HEK293 (cell line): ENCODE data around the gene C14orf132.
"Not testable (repeated sequence)": the region's sequence is repeated elsewhere in the genome, so short reads cannot be mapped to it uniquely, and the experiment has no call there.

ENCODE experiments used
- CTCF ChIA-PET: fragments of 350-600 bp; formaldehyde crosslinking; extraction: SDS; loops from one replicate; lab custom pipeline; 2021; ENCODE audit warnings: antibody characterized with exemption; lab: Yijun Ruan, JAX
- POLR2A ChIA-PET: fragments of 300-600 bp; formaldehyde crosslinking; extraction: SDS; loops from one replicate; lab custom pipeline; 2020; ENCODE audit warnings: antibody characterized with exemption, inconsistent platforms; lab: Yijun Ruan, JAX
- H3K27ac ChIP-seq: fragments of 200-500 bp; sonication (Bioruptor generic); 2 replicates; pipeline ENCODE4 v1.5.1; 2014; ENCODE audit warnings: low read depth, low read length, control low read depth, inconsistent platforms; ENCODE audit errors: extremely low read depth
- H3K36me3 ChIP-seq, 2 experiments: fragments of 200-500 bp in 1 of 2; sonication (Bioruptor generic) in 1 of 2; 1 replicate in 1 of 2; 2 replicates in 1 of 2; pipeline ENCODE4 v1.5.1; 2014 to 2017; ENCODE audit warnings: inconsistent platforms in 2 of 2, low read length in 2 of 2; ENCODE audit not compliant: control insufficient read depth in 2 of 2, insufficient read depth in 1 of 2
- H3K4me1 ChIP-seq: fragments of 200-500 bp; sonication (Bioruptor generic); 2 replicates; pipeline ENCODE4 v1.5.1; 2014; ENCODE audit warnings: mild to moderate bottlenecking, low read length, inconsistent platforms; ENCODE audit not compliant: control insufficient read depth, insufficient read depth
- H3K4me3 ChIP-seq: 2 replicates; pipeline ENCODE4 v1.5.1; 2011; ENCODE audit warnings: low read depth, mild to moderate bottlenecking, control low read depth, low read length, moderate library complexity
- H3K9me3 ChIP-seq: fragments of 200-500 bp; sonication (Bioruptor generic); 2 replicates; pipeline ENCODE4 v1.5.1; 2014; ENCODE audit warnings: low read depth, low read length, inconsistent platforms; ENCODE audit not compliant: control insufficient read depth, insufficient read depth
- BCL11A ChIP-seq: fragments of 450-650 bp; formaldehyde crosslinking; IDR thresholded peaks from 2 replicates; pipeline ENCODE4 v1.5.1; 2016; ENCODE audit warnings: low read depth, missing biosample characterization, missing genetic modification characterization
- WT1 ChIP-seq: fragments of 450-650 bp; formaldehyde crosslinking; IDR thresholded peaks from 2 replicates; pipeline ENCODE4 v1.5.1; 2016; ENCODE audit warnings: missing biosample characterization, missing genetic modification characterization
- ZBTB17 ChIP-seq: fragments of 450-650 bp; formaldehyde crosslinking; IDR thresholded peaks from 2 replicates; pipeline ENCODE4 v1.5.1; 2016; ENCODE audit warnings: missing biosample characterization, missing genetic modification characterization
- ZBTB21 ChIP-seq: fragments of 450-650 bp; formaldehyde crosslinking; IDR thresholded peaks from 2 replicates; pipeline ENCODE4 v1.5.1; 2017; ENCODE audit warnings: missing biosample characterization, missing genetic modification characterization
- ZBTB7A ChIP-seq: fragments of 450-650 bp; formaldehyde crosslinking; IDR thresholded peaks from 2 replicates; pipeline ENCODE4 v1.5.1; 2016; ENCODE audit warnings: low read depth, missing biosample characterization, missing genetic modification characterization
- ZFP37 ChIP-seq: fragments of 450-650 bp; formaldehyde crosslinking; IDR thresholded peaks from 2 replicates; pipeline ENCODE4 v1.5.1; 2016; ENCODE audit warnings: missing biosample characterization, missing genetic modification characterization
- ZNF10 ChIP-seq: fragments of 450-650 bp; formaldehyde crosslinking; IDR thresholded peaks from 2 replicates; pipeline ENCODE4 v1.5.1; 2017; ENCODE audit warnings: missing biosample characterization, missing genetic modification characterization
- ZNF24 ChIP-seq: fragments of 450-650 bp; formaldehyde crosslinking; IDR thresholded peaks from 2 replicates; pipeline ENCODE4 v1.5.1; 2016; ENCODE audit warnings: missing biosample characterization, missing genetic modification characterization
- ZNF394 ChIP-seq: fragments of 450-650 bp; formaldehyde crosslinking; IDR thresholded peaks from 2 replicates; pipeline ENCODE4 v1.5.1; 2016; ENCODE audit warnings: missing biosample characterization, missing genetic modification characterization, mild to moderate bottlenecking, moderate library complexity, borderline replicate concordance
- ZNF433 ChIP-seq: fragments of 450-650 bp; formaldehyde crosslinking; IDR thresholded peaks from 2 replicates; pipeline ENCODE4 v1.5.1; 2016; ENCODE audit warnings: missing biosample characterization, missing genetic modification characterization, low read depth
- ZNF544 ChIP-seq: fragments of 450-650 bp; formaldehyde crosslinking; IDR thresholded peaks from 2 replicates; pipeline ENCODE4 v1.5.0; 2017; ENCODE audit warnings: missing biosample characterization, missing genetic modification characterization
- ZNF600 ChIP-seq: fragments of 450-650 bp; formaldehyde crosslinking; IDR thresholded peaks from 2 replicates; pipeline ENCODE4 v1.5.1; 2016; ENCODE audit warnings: missing biosample characterization, missing genetic modification characterization
- ZNF621 ChIP-seq: fragments of 450-650 bp; formaldehyde crosslinking; IDR thresholded peaks from 2 replicates; pipeline ENCODE4 v1.5.1; 2017; ENCODE audit warnings: missing biosample characterization, missing genetic modification characterization
- ZNF624 ChIP-seq: fragments of 450-650 bp; formaldehyde crosslinking; IDR thresholded peaks from 2 replicates; pipeline ENCODE4 v1.5.1; 2017; ENCODE audit warnings: missing biosample characterization, missing genetic modification characterization
- ZNF626 ChIP-seq: fragments of 450-650 bp; sonication (Bioruptor Pico); formaldehyde crosslinking; IDR thresholded peaks from 2 replicates; pipeline ENCODE4 v1.5.1; 2018; ENCODE audit warnings: missing biosample characterization, missing genetic modification characterization, inconsistent platforms
- ZNF660 ChIP-seq: fragments of 450-650 bp; IDR thresholded peaks from 2 replicates; pipeline ENCODE4 v1.5.1; 2018; ENCODE audit warnings: missing biosample characterization, mild to moderate bottlenecking, missing genetic modification characterization
- ZNF670 ChIP-seq: fragments of 450-650 bp; formaldehyde crosslinking; IDR thresholded peaks from 2 replicates; pipeline ENCODE4 v1.5.1; 2016; ENCODE audit warnings: missing biosample characterization, missing genetic modification characterization, low read depth
- ZNF701 ChIP-seq: fragments of 450-650 bp; formaldehyde crosslinking; IDR thresholded peaks from 2 replicates; pipeline ENCODE4 v1.5.1; 2016; ENCODE audit warnings: missing biosample characterization, missing genetic modification characterization
- ZNF777 ChIP-seq: fragments of 450-650 bp; formaldehyde crosslinking; IDR thresholded peaks from 2 replicates; pipeline ENCODE4 v1.5.1; 2017; ENCODE audit warnings: missing biosample characterization, missing genetic modification characterization, borderline replicate concordance
- ZSCAN23 ChIP-seq: fragments of 450-650 bp; formaldehyde crosslinking; IDR thresholded peaks from 2 replicates; pipeline ENCODE4 v1.5.1; 2016; ENCODE audit warnings: missing biosample characterization, missing genetic modification characterization
- TF ChIP-seq, protein P1 (sequence below): fragments of 450-650 bp; formaldehyde crosslinking; IDR thresholded peaks from 2 replicates; pipeline ENCODE4 v1.5.1; 2016; ENCODE audit warnings: missing biosample characterization, missing genetic modification characterization, low read depth
- TF ChIP-seq, protein P2 (sequence below): fragments of 450-650 bp; formaldehyde crosslinking; IDR thresholded peaks from 2 replicates; pipeline ENCODE4 v1.5.1; 2017; ENCODE audit warnings: missing biosample characterization, missing genetic modification characterization
- TF ChIP-seq, protein P3 (sequence below): fragments of 450-650 bp; formaldehyde crosslinking; IDR thresholded peaks from 2 replicates; pipeline ENCODE4 v1.5.1; 2016; ENCODE audit warnings: missing biosample characterization, missing genetic modification characterization

Gene C14orf132

DNA sequence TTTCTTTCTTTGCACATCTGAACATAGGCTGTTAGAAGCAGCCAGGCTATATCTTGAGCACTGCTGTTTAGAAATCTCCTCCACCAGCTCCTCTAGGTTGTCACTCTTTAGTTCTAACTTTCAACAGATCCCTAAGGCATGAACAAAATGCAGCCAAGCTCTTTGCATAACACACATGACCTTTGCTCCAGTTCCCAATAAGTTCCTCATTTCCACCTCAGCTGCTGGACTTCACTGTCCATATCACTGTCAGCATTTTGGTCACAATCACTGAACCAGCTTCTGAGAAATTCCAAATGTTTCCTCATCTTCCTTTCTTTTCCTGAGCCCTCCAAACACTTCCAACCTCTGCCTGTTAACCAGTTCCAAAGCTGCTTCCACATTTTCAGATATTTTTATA, 27.6 kb upstream of the C14orf132 start:
- Histone ChIP-seq H3K4me1 (peaks cover 5% of the 10 kb centered on the region; the same call in 1 of the 2 replicates), H3K4me3 (no peak overlapping the region), H3K27ac (no peak overlapping the region), H3K9me3 (no peaks in the 10 kb centered on the region), H3K36me3 (no peaks in the 10 kb centered on the region)
- POLR2A ChIA-PET = no interaction called here
- TF ChIP-seq ZNF600 (tag by site-specific recombination) = no peak
- no peak for TF ChIP-seq ZNF626 (tag by site-specific recombination)
- TF ChIP-seq, protein P1, sequence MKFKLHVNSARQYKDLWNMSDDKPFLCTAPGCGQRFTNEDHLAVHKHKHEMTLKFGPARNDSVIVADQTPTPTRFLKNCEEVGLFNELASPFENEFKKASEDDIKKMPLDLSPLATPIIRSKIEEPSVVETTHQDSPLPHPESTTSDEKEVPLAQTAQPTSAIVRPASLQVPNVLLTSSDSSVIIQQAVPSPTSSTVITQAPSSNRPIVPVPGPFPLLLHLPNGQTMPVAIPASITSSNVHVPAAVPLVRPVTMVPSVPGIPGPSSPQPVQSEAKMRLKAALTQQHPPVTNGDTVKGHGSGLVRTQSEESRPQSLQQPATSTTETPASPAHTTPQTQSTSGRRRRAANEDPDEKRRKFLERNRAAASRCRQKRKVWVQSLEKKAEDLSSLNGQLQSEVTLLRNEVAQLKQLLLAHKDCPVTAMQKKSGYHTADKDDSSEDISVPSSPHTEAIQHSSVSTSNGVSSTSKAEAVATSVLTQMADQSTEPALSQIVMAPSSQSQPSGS (tag by site-specific recombination) = no peak
- CTCF ChIA-PET = interaction anchor here (1.1 to 1.3 kb wide), 2 partner anchors 80 to 87 kb away, joined by 3 to 4 read pairs; no protein-coding TSS in a partner anchor

DNA sequence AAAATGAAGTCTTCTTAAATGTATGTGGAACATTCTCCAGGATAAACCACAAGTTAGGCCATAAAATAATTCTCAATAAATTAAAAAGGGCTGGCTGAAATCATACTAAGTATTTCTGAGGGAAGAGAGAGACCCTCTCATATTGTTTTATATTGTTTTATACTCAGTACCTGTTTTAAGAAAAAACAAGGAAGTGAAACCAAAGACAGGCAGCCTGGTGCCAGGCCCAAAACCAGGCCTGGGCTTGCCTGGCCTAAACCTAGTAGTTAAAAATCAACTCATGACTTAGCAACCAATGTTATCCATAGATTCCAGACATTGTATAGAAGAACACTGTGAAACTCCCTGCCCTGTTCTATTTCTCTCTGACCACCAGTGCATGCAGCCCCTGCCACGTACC, 26.4 kb upstream of the C14orf132 start:
- CTCF ChIA-PET = interaction anchor here (0.6 to 0.7 kb wide), 3 partner anchors 86 to 252 kb away, joined by 3 to 6 read pairs (median 3); no protein-coding TSS in a partner anchor
- not testable (repeated sequence) for H3K27ac ChIP-seq

DNA sequence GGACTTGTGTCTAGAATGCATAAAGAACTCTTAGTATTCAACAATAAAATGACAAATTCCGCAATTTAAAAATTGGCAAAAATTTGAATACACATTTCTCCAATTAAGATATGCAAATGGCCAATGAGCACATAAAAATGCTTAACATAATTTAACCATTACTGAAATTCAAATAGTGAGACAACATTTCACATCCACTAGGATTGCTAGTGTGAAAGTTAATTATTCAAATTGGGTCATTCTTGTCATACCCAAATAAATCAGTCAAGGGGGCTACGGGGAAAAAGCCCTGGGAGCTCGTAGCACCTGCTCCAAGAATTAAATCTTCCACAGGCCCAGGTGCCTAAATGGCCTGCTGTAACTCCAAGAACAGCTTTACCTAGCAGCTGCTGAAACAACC, 25.0 kb upstream of the C14orf132 start:
- Histone ChIP-seq H3K4me1 (peaks cover 8% of the 10 kb centered on the region; the same call in 1 of the 2 replicates), H3K27ac (no peak overlapping the region), H3K9me3 (no peaks in the 10 kb centered on the region), H3K36me3 (no peaks in the 10 kb centered on the region), H3K4me3 (no peak overlapping the region)
- no peak for TF ChIP-seq ZNF24 (tag by site-specific recombination)
- no peak for TF ChIP-seq ZNF660
- TF ChIP-seq, protein P2, sequence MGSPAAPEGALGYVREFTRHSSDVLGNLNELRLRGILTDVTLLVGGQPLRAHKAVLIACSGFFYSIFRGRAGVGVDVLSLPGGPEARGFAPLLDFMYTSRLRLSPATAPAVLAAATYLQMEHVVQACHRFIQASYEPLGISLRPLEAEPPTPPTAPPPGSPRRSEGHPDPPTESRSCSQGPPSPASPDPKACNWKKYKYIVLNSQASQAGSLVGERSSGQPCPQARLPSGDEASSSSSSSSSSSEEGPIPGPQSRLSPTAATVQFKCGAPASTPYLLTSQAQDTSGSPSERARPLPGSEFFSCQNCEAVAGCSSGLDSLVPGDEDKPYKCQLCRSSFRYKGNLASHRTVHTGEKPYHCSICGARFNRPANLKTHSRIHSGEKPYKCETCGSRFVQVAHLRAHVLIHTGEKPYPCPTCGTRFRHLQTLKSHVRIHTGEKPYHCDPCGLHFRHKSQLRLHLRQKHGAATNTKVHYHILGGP (tag by site-specific recombination) = no peak
- TF ChIP-seq ZNF544 = no peak
- TF ChIP-seq ZNF394 (tag by site-specific recombination) = no peak
- no peak for TF ChIP-seq WT1 (tag by site-specific recombination)
- no peak for TF ChIP-seq BCL11A (tag by site-specific recombination)
- no peak for TF ChIP-seq ZBTB21 (tag by site-specific recombination)
- no peak for TF ChIP-seq ZNF777
- TF ChIP-seq ZSCAN23 (tag by site-specific recombination) = no peak
- TF ChIP-seq ZFP37 = no peak
- no peak for TF ChIP-seq ZBTB7A (tag by site-specific recombination)
- no peak for TF ChIP-seq ZNF624
- TF ChIP-seq ZBTB17 (tag by site-specific recombination) = no peak
- TF ChIP-seq ZNF670 (tag by site-specific recombination) = no peak
- TF ChIP-seq ZNF621 (tag by site-specific recombination) = no peak
- TF ChIP-seq ZNF701 (tag by site-specific recombination) = no peak
- TF ChIP-seq, protein P3, sequence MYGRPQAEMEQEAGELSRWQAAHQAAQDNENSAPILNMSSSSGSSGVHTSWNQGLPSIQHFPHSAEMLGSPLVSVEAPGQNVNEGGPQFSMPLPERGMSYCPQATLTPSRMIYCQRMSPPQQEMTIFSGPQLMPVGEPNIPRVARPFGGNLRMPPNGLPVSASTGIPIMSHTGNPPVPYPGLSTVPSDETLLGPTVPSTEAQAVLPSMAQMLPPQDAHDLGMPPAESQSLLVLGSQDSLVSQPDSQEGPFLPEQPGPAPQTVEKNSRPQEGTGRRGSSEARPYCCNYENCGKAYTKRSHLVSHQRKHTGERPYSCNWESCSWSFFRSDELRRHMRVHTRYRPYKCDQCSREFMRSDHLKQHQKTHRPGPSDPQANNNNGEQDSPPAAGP (tag by site-specific recombination) = no peak
- no peak for TF ChIP-seq ZNF433 (tag by site-specific recombination)
- TF ChIP-seq ZNF10 = no peak
- ChIA-PET CTCF (interaction anchor here (1.6 kb wide), 1 partner anchor 85 kb away, joined by 5 read pairs; no protein-coding TSS in a partner anchor), POLR2A (no interaction called here)

More for the DNA sequence above, 26.4 kb upstream of the C14orf132 start:
- H3K9me3 ChIP-seq, H3K4me3 ChIP-seq, H3K4me1 ChIP-seq, H3K36me3 ChIP-seq, POLR2A ChIA-PET: not testable (repeated sequence)
